ENCODE data around the gene CCDC149. TPM values are rescaled to one million over a fixed set of nuclear protein-coding genes. Genes with fewer than 3 reads are reported as not detected.

CCDC149 gene
- total and polyA plus RNA-seq, 2 of the 8 experiments (the other 6 are each of a cell fraction or from before 2014, with no cell fraction given), result 2.2 to 5.6 TPM

DNA sequence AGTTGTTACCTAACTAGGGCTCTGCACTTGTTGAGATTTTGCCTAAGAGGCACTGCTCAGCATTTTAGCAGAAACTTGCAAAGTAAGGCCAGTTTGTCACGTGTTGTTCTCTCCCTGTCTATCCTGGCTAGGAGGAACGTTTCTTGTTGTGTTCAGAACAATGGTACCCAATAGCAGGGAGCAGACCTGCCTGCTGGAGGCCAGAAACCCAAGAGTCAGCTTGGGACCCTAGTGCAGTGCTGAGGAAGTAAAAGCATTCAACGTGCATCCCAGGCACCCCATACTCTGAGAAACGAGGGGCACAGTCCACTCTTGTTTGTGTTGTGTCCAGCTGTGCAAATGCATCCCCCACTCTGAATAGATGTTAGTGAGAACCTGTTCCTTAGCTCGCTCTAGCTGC, 75.1 kb downstream of the CCDC149 start:
- Histone ChIP-seq H3K79me1 (ENCODE audit: low read depth, low read length) (no peaks in the 10 kb centered on the region), H2BK20ac (ENCODE audit: low read length) (no peak overlapping the region), H4K20me1 (replicated peaks in 1 of 2; ENCODE audit: control insufficient read depth in 1 of 2, insufficient read depth in 2 of 2, low read length in 2 of 2) (no peaks in the 10 kb centered on the region), H3K4me2 (ENCODE audit: insufficient read depth in 1 of 2, low read depth in 2 of 2, low read length in 2 of 2) (no peak overlapping the region), H3K56ac (replicated peaks; ENCODE audit: insufficient read length, low read depth, low read length) (no peak overlapping the region), H3K9me3 (ENCODE audit: insufficient read depth in 2 of 2, low read depth in 1 of 2, low read length in 1 of 2) (no peaks in the 10 kb centered on the region), H2BK120ac (replicated peaks; ENCODE audit: low read depth, low read length) (no peak overlapping the region), H3K4me1 (replicated peaks in 1 of 4; ENCODE audit: control insufficient read depth in 3 of 4, insufficient read depth in 4 of 4, low read length in 3 of 4) (no peaks in the 10 kb centered on the region), H2BK12ac (ENCODE audit: low read depth, low read length) (no peak overlapping the region), H3K27ac (ENCODE audit: low read depth, low read length) (no peak overlapping the region), H3K36me3 (ENCODE audit: control insufficient read depth in 2 of 4, insufficient read depth in 4 of 4, low read length in 3 of 4) (no peaks in the 10 kb centered on the region), H2BK15ac (ENCODE audit: low read length) (no peak overlapping the region), H3K4me3 (ENCODE audit: extremely low read depth in 1 of 4, insufficient read depth in 2 of 4, low read depth in 3 of 4, low read length in 4 of 4) (no peak overlapping the region), H2BK5ac (ENCODE audit: low read depth, low read length) (no peak overlapping the region), H3K23me2 (ENCODE audit: low read depth, low read length) (no peaks in the 10 kb centered on the region), H3K18ac (ENCODE audit: extremely low read depth, low read length) (no peak overlapping the region), H2AK5ac (ENCODE audit: low read depth, low read length) (no peak overlapping the region), H3K14ac (ENCODE audit: insufficient read length) (no peak overlapping the region), H3K23ac (ENCODE audit: insufficient read length) (no peak overlapping the region), H3K9ac (replicated peaks in 1 of 4; ENCODE audit: extremely low read depth in 1 of 4, low read depth in 3 of 4, low read length in 3 of 4) (no peak overlapping the region), H4K91ac (replicated peaks; ENCODE audit: insufficient read length, low read length) (no peak overlapping the region), H4K5ac (ENCODE audit: insufficient read length, low read depth, low read length) (no peak overlapping the region), H2AFZ (ENCODE audit: low read length) (no peak overlapping the region), H4K8ac (ENCODE audit: extremely low read depth, insufficient read depth, low read length) (no peak overlapping the region), H3K4ac (replicated peaks; ENCODE audit: insufficient read length, low read depth, low read length) (no peak overlapping the region), H3K27me3 (replicated peaks in 1 of 4; ENCODE audit: control insufficient read depth in 3 of 4, extremely low read depth in 1 of 4, insufficient read depth in 3 of 4, low read length in 3 of 4) (no peaks in the 10 kb centered on the region), H3K79me2 (ENCODE audit: control insufficient read depth in 1 of 2, insufficient read depth in 2 of 2, low read length in 2 of 2) (no peaks in the 10 kb centered on the region)
- WGBS, 2 experiments (ENCODE audit: extremely low coverage in 1 of 2, insufficient coverage in 1 of 2, insufficient read length in 1 of 2, insufficient replicate concordance in 2 of 2, low coverage in 1 of 2, low lambda C conversion rate in 2 of 2, missing lambda C conversion rate in 1 of 2), result 89% methylated on average over 5 of the region's 5 CpGs; no CpG with 5 or more reads in 1 of the 2 experiments
- ChIA-PET CTCF (ENCODE audit: partially characterized antibody) (interaction anchor here (0.9 to 1.4 kb wide), 2 partner anchors 11 to 78 kb away, joined by 4 read pairs; no protein-coding TSS in a partner anchor), POLR2A (ENCODE audit: partially characterized antibody) (no interaction called here)
- TF ChIP-seq BRCA1 (IDR thresholded peaks at IDR 0.05; ENCODE audit: low read depth, low read length) (no peak), CTBP2 (IDR thresholded peaks at IDR 0.05; ENCODE audit: borderline replicate concordance, insufficient read depth, insufficient read length, low read length) (no peak), EP300 (IDR thresholded peaks at IDR 0.05; ENCODE audit: borderline replicate concordance in 1 of 2, low read depth in 2 of 2, low read length in 2 of 2) (no peak), SRF (IDR thresholded peaks at IDR 0.05; ENCODE audit: low read depth, low read length) (no peak), EGR1 (IDR thresholded peaks at IDR 0.05; ENCODE audit: borderline replicate concordance, low read depth, low read length) (no peak), NANOG (IDR thresholded peaks at IDR 0.05; ENCODE audit: insufficient read depth, low read depth, low read length, poor library complexity, severe bottlenecking) (no peak)
- DNase-seq (ENCODE audit: low read depth in 1 of 2, low spot score in 2 of 2), result no peak
- no peak for FAIRE-seq
